AG09319 (cell line): ENCODE measurements around the gene SAPCD2.

Experiments used
- DNase-seq: peaks from one replicate; pipeline ENCODE4 v3.0.0-alpha.2; 2010; ENCODE audit warnings: low read depth; ENCODE audit errors: extremely low read depth
- TF ChIP-seq, protein P1 (sequence below): IDR thresholded peaks from 2 replicates; pipeline ENCODE4 v1.5.1; 2011; ENCODE audit warnings: low read depth, mild to moderate bottlenecking, inconsistent platforms, low read length, moderate library complexity

SAPCD2 gene

DNA sequence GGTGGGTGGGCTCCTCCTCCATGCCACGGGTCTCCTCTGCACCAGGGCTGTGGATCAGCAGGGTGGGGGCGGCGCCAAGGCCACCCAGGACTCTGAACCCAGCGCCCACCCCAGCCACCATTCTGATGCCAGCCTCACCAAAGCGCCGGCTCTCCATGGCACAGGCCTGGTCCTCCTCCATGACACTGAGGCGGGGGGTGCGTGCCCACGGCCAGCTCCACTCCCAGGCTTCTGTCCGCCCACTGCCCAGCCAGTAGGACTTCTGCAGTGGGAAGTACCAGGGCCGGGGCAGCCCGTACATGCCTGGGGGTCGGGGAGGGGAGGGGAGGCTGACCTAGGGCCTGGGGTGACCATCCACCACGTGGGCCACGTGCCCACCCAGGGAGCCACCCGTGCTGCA lies 53.9 kb downstream of the SAPCD2 start:
- DNase-seq = no peak

DNA sequence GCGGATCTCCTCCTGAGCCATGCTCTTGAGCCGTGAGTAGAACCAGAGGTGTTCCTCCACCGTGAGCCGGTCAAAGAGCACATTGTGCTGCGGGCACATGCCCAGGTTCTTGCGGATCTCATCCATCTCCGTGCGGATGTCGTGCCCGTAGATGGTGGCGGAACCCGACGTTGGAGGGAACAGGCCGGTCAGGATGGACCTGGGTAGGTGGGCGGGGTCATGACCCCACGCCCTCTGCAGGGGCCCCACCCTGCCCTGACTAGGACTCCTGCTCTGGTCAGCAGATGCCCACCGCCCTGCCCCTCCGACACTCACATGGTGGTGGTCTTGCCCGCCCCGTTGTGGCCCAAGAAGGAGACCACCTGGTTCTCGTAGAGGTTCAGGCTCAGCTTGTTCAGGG lies 54.4 kb downstream of the SAPCD2 start:
- no peak for DNase-seq

More for the DNA sequence above, 53.9 kb downstream of the SAPCD2 start:
- TF ChIP-seq, protein P1, sequence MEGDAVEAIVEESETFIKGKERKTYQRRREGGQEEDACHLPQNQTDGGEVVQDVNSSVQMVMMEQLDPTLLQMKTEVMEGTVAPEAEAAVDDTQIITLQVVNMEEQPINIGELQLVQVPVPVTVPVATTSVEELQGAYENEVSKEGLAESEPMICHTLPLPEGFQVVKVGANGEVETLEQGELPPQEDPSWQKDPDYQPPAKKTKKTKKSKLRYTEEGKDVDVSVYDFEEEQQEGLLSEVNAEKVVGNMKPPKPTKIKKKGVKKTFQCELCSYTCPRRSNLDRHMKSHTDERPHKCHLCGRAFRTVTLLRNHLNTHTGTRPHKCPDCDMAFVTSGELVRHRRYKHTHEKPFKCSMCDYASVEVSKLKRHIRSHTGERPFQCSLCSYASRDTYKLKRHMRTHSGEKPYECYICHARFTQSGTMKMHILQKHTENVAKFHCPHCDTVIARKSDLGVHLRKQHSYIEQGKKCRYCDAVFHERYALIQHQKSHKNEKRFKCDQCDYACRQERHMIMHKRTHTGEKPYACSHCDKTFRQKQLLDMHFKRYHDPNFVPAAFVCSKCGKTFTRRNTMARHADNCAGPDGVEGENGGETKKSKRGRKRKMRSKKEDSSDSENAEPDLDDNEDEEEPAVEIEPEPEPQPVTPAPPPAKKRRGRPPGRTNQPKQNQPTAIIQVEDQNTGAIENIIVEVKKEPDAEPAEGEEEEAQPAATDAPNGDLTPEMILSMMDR = no peak

DNA sequence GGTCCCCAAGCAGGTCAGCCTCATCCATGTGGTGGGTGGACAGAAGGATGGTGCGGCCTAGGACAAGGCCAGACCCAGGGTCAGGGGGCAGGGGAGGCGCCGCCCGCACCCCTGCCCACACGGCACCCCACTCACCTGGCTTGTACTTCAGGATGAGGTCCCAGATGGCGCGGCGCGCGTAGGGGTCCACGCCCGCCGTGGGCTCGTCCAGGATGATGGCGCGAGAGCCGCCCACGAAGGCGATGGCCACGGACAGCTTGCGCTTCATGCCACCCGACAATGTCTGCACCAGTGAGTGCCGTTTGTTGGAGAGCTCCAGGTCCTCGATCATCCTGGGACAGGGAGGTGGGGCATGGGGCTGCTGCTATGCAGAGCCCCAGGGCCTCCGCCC lies 54.8 kb downstream of the SAPCD2 start:
- TF ChIP-seq, protein P1 = no peak
- DNase-seq = no peak

More for the DNA sequence above, 54.4 kb downstream of the SAPCD2 start:
- TF ChIP-seq, protein P1 = no peak

- TF ChIP-seq, protein P1 = no peak
- DNase-seq = no peak
Measured at GRCh38 chr9:137014776-137015539, 55.4 kb downstream of the SAPCD2 start.

- no peak for DNase-seq
- TF ChIP-seq, protein P1 = no peak
Measured at GRCh38 chr9:137014166-137014565, 56.2 kb downstream of the SAPCD2 start.

- DNase-seq = no peak
- TF ChIP-seq, protein P1 = no peak
Measured at GRCh38 chr9:137013571-137013940, 56.8 kb downstream of the SAPCD2 start.

DNA sequence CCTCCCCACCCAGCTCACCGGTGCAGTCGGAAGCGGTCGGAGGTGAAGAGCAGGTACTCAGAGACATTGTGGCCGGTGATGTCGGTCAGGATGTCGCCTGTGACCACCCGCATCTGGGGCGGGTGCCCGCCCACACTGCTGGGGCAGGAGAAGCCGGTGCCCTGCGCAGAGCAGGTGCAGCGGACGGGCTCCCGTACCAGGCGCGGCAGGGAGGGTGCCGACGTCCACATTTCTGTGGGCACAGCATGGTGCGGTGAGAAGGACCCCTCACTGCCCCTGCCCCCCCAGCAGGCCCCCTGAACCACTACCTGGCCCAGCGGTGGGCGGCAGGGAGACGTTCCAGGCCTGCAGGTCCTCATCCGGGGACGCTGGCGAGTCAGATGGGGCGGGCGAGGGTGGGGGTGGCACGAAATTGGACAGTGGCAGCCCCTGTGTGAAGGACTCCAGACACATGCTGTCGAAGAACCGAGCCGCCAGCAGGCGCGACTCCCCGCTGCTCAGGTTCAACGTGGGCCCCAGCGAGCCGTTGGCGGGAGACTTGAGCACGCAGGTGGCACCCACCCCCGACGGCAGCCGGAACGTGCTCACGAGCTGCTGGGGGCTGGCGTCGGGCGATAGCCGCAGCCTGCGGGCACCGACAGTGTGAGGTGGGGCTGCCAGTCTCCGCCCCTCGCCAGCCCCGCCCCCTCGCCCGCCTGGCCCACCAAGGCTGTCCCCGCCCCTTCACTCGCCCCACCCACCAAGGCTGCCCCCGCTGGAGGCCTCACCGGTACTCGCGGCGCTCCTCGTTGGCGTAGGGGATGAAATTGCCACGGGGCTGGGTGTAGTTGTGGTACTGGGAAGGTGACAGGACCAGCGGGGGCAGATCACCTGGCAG lies 57.4 kb downstream of the SAPCD2 start:
- TF ChIP-seq, protein P1 = no peak

More for the DNA sequence above, 57.4 kb downstream of the SAPCD2 start:
- DNase-seq = no peak
